HG03442 (cell line): ENCODE results near the gene GRIK3.
"Not testable (repeated sequence)": the region's sequence is repeated elsewhere in the genome, so short reads cannot be mapped to it uniquely, and the experiment has no call there.

Experiments
- ATAC-seq: cut with Tn5 transposase; IDR thresholded peaks from one replicate; pipeline ENCODE4 v1.9.1; 2021; ENCODE audit warnings: mild to moderate bottlenecking, moderate library complexity; ENCODE audit not compliant: unreplicated experiment

Gene GRIK3

DNA sequence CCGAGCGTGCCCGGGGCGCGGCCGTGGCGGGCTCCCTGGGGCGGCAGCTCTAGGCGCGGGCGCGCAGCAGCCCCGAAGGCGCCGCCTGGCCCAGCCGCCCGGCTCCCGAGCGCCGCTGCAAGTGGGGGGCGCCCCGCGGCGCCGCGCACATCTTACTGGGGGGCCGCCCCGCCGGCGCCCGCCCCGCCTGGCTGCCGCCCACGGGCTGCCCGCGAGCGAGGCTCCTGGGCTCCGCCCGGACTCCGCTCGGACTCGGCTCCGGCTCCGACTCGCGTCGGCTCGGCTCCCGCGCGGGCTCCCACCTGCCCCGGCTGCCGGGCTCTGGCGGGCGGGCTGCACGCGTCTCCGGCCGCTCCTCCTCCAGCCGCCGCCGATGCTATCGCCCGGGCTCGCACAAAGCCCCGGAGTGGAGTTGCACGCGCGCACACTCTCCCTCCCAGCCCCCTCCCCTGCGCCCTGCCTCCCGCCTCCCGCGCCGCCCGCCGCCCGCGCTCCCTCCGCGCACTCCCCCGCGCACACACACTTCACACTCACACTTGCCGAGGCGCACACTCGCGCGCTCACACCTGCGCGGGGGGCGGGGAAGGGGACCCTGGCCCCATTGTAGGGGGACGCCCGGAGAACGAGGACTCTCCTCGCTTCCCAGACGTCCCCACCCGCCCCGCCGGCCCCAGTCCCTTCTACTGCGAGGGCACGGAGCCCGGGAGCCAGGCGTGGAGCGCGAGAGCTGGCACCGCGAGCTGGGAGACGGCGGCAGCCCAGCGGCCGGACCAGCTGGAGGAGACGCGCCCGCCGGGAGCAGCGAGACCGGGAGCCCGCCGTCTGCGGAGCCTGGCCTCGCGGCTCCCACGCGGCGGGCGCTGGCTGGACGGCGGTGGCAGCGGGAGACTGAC, at the start of gene GRIK3:
GRIK3 (minus strand) TSS at position 395 of the 893 bp plus-strand sequence. CDS start 407 bp downstream, outside the sequence.
- ATAC-seq, result no peak

- ATAC-seq, result no peak
Observed at GRCh38 chr1:37084013-37084412, 49.7 kb upstream of the GRIK3 start.

DNA sequence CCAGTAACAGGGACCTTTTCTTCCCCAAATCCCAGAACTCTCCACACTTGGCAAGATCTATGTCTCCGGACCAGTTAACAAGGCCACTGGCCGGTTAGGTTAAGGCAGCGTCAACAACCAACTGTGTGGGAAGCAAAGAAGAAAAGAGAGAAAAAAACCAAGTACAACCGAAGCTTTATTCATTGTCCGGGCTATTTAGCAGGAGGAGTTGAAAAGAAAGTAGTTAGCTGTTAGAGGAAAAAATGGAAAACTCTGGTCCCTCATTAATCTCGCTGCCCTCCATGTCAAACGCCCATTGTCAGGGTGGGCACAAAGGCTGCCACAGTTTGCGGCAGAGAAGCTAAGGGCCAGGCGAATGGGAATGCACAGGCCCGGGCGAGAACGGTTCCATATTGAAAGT, 49.3 kb upstream of the GRIK3 start:
- no peak for ATAC-seq

GRCh38 chr1:37080296-37080986, 46.1 kb upstream of the GRIK3 start:
- ATAC-seq, result not testable (repeated sequence)

GRCh38 chr1:37078866-37079265, 44.6 kb upstream of the GRIK3 start:
- ATAC-seq, result no peak

DNA sequence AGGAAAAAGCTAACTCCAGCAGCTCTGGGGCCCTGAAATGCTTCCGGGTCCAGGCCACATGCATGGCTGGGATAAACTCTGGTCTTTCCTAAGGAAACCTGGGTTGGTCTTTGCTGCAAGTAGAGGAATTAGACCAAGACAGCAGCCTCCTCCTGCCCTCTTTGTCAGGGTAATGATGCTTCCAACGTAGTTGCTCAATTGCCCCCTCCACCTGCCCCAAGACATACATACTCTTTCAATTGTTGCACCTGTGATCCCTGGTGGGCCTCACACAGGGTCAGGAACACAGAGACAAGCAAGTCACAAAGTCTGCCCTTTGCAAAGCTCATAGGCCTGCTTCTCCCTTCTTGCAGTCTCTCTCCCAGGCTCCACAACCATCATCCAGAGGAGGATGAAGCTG, 41.9 kb upstream of the GRIK3 start:
- ATAC-seq, result no peak

DNA sequence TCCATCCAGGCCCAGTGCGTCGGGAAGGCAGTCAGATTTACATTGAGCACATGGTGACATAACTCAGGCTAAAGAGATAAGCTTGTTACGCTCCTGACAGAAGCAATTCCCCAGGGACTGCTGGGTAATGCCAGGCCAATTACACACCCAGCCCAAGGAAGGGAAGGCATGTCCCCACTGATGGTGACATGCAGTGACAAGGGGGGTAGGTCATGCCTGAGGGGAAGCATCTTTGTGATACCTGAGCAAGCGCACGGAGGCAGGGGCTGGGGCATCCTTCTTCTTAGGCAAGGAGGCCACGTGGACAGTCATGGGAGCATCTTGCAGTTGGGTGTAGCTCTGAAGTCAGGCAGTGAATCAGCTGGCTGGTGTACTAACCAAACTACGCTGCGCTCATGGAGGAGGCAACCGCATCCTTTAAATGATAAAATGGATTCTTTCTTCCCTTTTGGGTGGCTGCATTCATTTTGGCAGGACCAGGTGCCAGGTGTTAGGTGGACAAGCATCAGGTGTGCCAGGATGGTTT, 39.6 kb upstream of the GRIK3 start:
- ATAC-seq, result no peak

DNA sequence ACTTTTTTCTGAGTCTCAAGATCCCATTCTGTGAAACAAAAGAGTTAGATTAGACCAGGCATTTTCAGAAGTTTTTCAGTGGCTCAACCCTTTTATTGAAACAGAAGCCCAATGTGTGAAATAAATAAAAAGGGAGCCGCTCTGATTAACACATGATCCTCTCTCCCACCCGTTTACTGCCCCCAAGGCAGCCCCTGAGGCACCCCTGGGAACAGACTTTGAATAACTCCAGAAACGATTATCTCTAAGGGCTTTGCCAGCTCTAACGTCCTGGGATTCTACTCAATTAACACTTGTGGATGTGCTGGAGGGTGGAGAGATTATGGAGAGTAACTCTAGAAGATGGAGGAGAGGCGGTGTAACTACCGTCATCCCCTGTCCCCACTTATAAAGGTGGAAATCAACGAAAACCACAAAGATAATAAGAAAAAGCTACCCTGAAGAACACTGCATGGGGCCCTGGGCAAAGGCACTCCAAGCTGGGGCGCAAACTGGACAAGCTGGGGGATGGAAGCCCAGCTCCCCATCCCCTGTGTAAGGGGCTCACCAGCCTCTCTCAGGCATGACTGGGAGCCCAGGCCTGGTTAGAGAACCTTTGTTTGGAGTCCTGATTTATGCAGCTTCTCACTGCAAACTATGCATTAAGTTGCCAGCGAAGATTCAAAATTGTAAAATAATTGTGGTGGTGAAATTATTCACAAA, 39.0 kb upstream of the GRIK3 start:
- ATAC-seq, result no peak

DNA sequence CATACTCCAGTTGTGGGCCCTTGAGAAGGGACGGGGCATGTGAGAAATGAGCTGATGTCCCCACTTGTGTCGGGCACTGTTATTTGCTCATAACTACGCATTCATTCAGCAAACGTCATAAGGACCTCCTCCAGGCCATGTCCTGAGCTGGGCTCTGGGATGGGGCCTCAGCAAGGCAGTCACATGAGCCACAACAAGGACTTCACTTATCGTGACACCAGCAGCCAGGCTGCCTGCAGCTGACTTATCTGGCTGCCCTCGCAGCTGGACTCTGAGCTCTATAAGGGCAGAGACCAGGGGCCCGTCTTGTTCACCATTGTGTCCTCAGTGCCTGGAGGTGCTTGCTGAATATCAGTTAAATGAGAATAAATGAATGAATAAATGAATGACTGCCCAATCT, 37.5 kb upstream of the GRIK3 start:
- ATAC-seq, result no peak

GRCh38 chr1:37070126-37070525, 35.8 kb upstream of the GRIK3 start:
- no peak for ATAC-seq

DNA sequence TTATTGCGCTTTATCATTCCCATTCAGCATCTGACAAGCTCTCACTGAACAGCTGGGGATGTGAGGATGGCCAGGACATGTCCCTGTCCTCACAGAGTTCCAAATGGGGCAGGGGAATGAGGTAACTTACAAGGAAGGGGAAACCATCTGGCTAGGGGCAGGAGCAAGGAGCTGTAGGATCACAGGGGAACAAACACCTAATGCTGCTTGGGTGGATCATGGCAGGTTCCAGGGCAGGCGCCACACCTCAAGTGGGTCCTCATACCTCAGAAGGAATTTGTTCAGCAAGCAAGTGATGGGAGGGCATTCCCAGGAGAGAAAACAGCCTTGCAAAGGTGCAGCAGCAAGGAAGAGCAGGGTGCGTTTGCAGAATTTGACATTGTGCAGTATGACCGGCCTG, 35.1 kb upstream of the GRIK3 start:
- no peak for ATAC-seq

DNA sequence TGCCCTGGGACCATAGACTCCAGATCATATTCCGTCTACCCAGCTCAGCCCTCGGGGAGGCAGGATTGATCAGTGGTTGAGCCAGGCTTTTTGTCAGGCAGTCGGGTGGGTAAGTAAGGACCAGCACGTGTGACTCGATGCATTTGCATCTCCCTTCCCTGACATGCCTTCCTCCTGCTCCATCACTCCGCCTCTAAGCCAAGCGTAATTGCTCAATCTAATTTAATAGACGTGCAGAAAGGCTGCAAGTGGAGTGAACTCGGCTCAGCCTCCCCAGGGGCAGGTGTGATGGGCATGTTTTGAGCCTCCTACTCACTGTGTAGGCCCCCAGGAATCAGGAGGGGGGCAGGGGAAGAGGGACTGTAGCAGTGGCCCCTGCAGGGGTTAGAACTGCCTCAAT, 34.6 kb upstream of the GRIK3 start:
- no peak for ATAC-seq

- ATAC-seq, result no peak
Observed at GRCh38 chr1:37068260-37068659, 33.9 kb upstream of the GRIK3 start.

- no peak for ATAC-seq
Observed at GRCh38 chr1:37064039-37064438, 29.7 kb upstream of the GRIK3 start.

DNA sequence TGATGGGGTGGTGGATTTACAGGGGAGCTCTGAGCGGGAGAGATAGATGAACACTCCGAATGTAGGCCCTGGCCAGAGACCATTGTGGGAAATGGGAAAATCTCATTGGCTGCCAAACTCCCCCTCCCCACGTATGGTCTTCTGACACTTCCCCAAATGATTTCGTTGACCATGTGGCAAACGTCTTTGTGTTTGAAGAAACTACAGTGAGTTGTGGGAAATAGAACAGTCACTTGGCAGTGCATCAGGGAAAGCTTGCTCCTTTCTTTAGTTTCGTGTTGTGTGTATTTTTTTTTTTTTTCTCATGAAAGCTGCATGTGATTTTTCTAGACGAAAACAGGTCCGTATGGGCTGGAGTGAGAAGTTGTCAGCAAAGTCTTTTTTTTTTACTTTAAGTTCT, 25.0 kb upstream of the GRIK3 start:
- ATAC-seq, result no peak

DNA sequence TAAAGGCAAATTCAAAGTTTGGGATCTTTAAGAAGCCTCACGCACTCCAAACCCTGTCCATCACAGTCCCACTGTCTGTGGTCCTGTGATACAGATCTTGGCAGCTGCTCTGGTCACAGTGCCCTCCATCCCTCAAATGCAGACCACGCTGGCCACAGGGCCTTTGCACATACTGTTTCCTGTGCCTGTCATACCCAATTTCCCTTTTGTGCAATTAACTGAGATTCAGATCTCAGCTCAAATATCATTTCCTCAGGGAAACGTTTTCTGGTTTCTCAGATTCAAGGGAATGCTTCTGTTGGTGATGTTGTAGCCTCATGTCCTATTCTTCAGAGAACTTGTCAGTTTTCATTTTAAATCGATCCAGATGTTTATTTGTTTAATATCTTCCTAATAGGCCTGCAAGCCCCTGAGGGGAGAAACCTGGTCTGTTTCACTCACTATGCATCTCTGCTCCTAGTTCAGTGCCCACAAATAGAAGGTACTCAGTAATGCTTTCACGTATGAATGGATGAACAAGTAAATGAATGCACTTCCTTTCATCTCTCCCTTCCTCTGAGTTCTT, 24.2 kb upstream of the GRIK3 start:
- no peak for ATAC-seq

DNA sequence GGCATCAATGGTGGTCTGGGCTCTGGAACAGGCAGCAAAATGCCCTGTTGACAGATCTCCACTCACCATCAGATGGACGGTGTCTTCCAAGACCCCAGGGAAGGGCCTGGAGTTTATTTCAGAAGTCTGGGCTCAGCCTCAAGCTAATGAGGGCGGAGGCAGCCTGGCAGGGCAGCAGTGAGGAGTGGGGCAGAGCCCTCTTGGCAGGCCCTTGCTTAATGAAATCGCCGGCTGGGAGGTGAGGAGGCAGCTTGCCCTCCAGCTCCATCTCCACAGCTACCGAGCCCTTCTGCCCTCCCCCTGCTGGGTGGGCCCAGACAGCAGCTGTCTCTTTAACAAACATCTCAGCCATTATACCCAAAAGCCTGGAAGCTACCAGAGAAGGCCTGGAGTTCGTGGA, 22.0 kb upstream of the GRIK3 start:
- ATAC-seq, result no peak

GRCh38 chr1:37055631-37056030, 21.3 kb upstream of the GRIK3 start:
- ATAC-seq, result no peak

DNA sequence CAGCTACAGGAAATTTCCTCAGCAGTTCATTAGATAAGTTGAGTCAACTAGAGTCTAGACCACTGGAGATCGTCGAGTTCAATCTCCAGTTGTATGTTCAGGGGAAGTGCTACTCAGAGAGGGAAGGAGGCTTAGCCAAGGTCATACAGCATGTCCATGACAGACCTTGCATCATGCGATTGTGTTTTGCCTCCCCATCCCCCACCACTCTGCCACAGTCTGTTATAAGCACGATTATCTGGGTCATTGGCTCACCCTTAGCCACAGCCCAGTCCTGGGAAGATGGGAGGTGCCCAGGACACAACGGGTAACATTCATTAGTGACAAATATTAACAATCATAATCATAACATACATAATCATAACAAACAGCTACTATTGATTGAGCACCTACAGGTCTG, 18.9 kb upstream of the GRIK3 start:
- no peak for ATAC-seq

DNA sequence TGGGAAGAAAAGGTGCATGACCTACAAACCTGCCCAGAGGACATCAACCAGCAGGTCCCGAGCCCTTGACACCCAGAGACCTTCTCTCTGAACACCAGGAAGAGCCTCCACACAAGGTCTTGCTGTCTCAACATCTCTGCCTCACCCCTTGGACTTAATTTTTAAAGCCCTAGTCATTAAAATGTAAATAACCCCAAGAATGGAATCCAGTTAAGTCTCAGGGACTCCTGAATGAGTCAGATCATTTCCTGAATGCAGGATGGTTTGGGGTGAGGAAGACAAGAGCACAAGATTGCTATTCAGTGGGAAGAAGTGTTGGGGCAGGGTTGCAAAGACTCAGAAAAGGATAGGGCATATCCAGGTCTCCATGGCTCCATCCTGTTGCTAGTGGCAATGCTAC, 17.8 kb upstream of the GRIK3 start:
- ATAC-seq, result no peak

DNA sequence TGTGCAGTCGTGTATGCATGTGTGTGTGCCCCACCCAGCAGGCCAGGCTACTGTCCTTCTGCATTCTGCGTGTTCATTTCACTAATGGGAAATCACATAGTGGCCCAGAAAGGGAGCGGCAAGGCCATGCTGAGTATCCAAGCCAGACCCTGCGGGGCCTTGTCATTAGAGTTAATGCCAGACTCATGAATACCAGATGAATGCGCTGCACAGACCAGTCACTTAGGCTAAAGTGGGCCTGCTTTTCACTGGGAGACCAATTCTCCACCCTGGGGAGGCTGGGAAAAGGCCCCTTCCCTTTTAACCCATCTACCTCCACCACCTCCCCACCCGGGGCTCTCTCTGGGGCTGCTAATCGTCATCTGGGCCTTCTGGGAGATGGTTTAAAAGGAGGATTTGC, 17.0 kb upstream of the GRIK3 start:
- no peak for ATAC-seq
